ENCODE data around the gene NOPCHAP1.
"Not testable (repeated sequence)": the region's sequence is repeated elsewhere in the genome, so short reads cannot be mapped to it uniquely, and the experiment has no call there.

The NOPCHAP1 gene, protein sequence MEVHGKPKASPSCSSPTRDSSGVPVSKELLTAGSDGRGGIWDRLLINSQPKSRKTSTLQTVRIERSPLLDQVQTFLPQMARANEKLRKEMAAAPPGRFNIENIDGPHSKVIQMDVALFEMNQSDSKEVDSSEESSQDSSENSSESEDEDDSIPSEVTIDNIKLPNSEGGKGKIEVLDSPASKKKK

GRCh38 chr12:104986022-104986941 lies at the start of gene NOPCHAP1:
NOPCHAP1 (plus strand) TSS chr12:104986316; CDS start chr12:104986353, 37 bp downstream.
- peak; percentile 96 for DNase-seq

- DNase-seq, result no peak
Measured at GRCh38 chr12:104938371-104938770, 47.7 kb upstream of the NOPCHAP1 start.

- no peak for DNase-seq
Measured at GRCh38 chr12:104939089-104939488, 47.0 kb upstream of the NOPCHAP1 start.

DNA sequence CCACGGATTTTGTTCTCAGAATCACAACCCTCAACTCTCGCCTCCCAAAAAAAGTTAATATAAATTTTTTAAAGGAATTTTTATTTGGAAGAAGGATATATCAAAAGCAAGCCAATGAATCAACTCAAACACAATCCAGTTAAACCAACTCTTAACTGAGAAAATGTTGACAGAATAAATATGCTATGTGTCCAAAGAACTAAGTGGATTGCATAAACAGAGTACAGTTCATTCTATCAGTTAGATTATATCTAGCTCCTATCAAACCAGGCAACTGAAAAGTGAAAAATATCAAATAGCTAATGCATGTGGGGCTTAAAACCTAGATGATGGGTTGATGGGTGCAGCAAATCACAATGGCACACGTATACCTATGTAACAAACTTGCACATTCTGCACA lies 44.7 kb upstream of the NOPCHAP1 start:
- DNase-seq, result no peak

DNA sequence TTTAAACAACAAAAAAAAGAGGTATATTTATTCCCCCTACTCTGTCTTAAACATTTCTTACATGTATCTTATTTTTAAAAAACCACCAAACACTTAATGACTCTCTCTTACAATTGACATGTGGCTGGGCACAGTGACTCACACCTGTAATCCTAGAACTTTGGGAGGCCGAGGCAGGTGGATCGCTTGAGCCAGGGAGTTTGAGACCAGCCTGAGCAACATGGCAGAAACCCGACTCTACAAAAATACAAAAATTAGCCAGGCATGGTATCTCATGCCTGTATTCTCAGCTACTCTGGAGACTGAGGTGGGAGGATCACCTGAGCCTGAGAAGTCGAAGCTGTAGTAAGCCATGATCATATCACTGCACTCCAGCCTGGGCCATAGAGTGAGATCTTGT lies 44.0 kb upstream of the NOPCHAP1 start:
- peak; percentile 30 for DNase-seq

DNA sequence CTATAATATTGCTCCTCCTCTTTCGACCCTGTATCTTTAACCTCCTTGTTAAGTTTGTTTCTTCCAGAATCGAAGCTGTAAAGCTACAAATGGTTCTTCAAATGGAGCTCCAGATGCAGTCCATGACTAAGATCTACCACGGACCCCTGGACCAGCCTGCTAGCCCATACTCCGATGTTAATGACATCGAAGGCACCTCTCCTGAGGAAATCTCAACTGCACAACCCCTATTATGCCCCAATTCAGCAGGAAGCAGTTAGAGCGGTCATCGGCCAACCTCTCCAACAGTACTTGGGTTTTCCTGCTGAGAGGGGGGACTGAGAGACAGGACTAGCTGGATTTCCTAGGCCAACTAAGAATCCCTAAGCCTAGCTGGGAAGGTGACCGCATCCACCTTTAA lies 42.7 kb upstream of the NOPCHAP1 start:
- DNase-seq, result not testable (repeated sequence)

GRCh38 chr12:104944252-104944651 lies 41.9 kb upstream of the NOPCHAP1 start:
- DNase-seq, result peak; percentile 7

- not testable (repeated sequence) for DNase-seq
Measured at GRCh38 chr12:104948716-104949115, 37.4 kb upstream of the NOPCHAP1 start.

- DNase-seq, result no peak
Measured at GRCh38 chr12:104951759-104952509, 34.2 kb upstream of the NOPCHAP1 start.

GRCh38 chr12:104952816-104953215 lies 33.3 kb upstream of the NOPCHAP1 start:
- DNase-seq, result no peak

- no peak for DNase-seq
Measured at GRCh38 chr12:104953323-104953722, 32.8 kb upstream of the NOPCHAP1 start.

DNA sequence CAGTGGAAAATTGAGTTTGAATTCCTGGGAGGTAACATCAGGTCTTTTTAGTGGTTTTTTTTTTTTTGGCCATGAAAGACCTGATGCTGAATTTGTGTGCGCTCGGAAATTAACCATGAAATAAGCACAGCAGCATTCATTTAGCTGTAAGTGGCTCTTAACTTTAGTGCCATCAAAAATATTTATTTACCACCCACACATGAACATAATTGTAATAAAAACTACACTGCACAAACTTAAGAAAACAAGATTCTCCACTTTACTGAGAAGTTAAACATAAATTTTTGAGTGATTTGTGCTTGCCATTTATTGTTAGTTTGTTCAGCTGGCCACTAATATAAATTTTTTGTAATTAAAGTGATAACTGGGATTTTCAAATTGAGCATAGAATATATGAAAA lies 30.4 kb upstream of the NOPCHAP1 start:
- DNase-seq, result no peak

GRCh38 chr12:104956870-104957718 lies 29.0 kb upstream of the NOPCHAP1 start:
- no peak for DNase-seq

GRCh38 chr12:104957719-104958000 lies 28.5 kb upstream of the NOPCHAP1 start:
- DNase-seq, result peak; percentile 37

DNA sequence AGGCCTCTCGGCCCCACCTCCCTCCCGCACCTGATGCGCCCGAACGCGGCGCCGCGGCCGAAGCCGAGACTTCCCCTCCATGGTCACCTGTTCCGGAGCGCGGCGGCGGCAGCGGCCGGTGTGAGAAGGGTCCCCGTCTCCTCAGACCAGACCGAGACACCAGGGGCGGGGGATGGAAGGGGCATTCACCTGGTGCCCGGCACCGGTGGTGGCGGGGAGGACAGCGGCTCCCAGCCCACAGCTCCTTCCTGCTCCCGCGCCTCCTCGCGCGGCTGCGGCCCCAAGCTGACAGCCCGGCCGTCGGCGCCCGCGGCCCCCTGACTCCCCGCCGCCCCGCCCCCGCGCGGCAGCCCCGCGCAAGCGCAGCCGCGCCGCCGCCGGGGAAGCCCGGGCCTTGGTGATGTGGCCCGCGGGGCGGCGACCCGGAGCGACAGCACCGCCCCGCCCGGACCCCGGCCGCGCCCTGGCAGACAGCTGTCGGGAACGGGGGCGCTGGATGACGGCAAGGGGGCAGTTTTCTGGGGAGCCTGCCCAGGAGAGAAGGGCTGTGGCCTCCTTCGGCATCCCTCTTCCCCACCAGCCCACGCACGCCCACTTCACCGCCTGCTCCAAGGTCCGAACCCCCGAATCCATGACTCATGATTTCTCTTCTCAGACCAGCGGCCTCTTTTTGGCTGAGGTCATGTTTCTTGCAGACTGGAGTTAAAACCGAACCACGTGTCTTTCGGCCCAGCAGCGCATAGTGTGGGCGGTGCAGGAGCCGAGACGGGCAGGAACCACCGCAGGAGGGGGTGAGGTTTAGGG lies 27.9 kb upstream of the NOPCHAP1 start, which contains the start of gene SLC41A2:
Gene SLC41A2, minus strand, starts transcription at position 290 of the 804 bp plus-strand sequence. CDS start 29,763 bp downstream, outside the sequence.
- peak; percentile 70 for DNase-seq

DNA sequence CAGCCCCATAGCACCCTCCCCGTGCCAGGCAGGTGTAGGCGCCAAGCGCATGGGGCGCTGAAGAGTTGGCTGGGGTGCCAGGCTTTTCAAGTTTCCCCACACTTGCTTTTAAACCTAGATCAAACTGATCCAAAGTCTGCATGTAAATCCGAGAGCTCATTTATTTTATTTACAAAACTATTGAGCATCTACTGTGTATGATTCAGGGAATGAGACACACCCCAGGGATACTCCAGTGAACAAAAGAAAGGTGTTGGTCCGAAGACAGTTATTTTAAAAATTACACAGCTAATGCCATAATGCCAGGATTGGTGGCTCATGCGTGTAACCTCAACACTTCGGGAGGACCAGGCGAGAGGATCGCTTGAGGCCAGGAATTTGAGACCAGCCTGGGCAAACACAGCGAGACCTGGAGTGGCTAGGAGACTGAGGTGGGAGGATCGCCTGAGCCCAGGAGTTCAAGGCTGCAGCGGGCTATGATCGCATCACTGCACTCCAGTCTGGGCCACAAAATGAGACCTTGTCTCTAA lies 27.2 kb upstream of the NOPCHAP1 start:
- DNase-seq, result no peak

DNA sequence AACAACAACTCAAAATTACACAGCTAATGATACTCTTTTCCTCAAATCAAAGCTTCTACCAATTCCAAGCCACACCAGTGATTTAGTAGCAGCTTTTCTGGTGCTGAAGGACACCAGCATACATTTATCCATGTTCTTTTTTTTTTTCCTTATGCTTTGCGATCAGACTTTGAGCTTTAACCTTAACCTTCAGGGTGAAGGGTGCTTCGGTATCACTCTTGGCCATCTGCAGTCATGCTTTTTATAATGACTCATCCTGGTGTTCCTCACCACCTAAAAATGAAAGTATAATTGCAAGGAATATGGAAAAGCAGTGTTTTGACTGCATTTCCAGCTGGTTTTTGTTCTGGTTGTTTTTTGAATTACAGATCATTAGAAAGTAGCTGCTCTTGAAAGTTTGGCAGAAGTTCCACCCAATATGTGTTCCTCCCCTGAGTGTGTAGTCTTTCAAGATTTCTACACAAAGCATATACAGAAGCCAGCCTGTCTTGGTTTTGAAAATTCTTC lies 26.7 kb upstream of the NOPCHAP1 start:
- no peak for DNase-seq

GRCh38 chr12:104960464-104960863 lies 25.7 kb upstream of the NOPCHAP1 start:
- DNase-seq, result no peak

DNA sequence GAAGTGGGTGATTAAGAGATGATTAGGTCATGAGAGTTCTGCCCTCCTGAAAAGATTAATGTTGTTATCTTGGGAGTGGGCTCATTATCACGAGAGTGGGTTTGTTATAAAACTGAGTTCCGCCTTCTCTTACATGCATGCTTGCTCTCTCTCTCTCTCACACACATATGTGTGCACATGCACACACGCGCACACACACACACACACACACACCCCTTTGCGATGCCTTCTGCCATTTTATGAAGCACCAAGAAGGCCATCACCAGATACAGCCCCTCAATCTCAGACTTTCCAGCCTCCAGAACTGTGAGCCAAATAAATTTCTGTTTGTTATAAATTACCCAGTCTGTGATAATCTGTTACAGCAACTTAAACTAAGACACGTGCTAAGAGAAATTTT lies 22.4 kb upstream of the NOPCHAP1 start:
- no peak for DNase-seq

GRCh38 chr12:104964167-104964855 lies 21.8 kb upstream of the NOPCHAP1 start:
- DNase-seq, result no peak

- DNase-seq, result no peak
Measured at GRCh38 chr12:104964856-104965205, 21.3 kb upstream of the NOPCHAP1 start.

Data from NCI-H2171 treated with DMSO at 0.1 percent for 48 hours (cell line).